Panc1 (cell line): ENCODE data around the gene STXBP5.

ENCODE experiments used
- POLR2AphosphoS5 ChIP-seq: IDR thresholded peaks from 2 replicates; pipeline ENCODE4 v1.6.1; 2012; ENCODE audit warnings: mild to moderate bottlenecking, low read depth, low read length, moderate library complexity
- SIN3A ChIP-seq: IDR thresholded peaks from 2 replicates; pipeline ENCODE4 v1.6.1; 2012; ENCODE audit warnings: low read depth, mild to moderate bottlenecking, low read length, moderate library complexity, borderline replicate concordance; ENCODE audit not compliant: insufficient read depth
- TCF7L2 ChIP-seq: IDR thresholded peaks from 2 replicates; pipeline ENCODE4 v1.6.1; 2011; ENCODE audit warnings: mild to moderate bottlenecking, low read depth, low read length, inconsistent platforms
- TF ChIP-seq, protein P1 (sequence below), 2 experiments: IDR thresholded peaks; 2 replicates each; pipeline ENCODE4 v1.6.1; 2011 to 2012; ENCODE audit warnings: low read depth in 2 of 2, control low read depth in 1 of 2, low read length in 1 of 2, mild to moderate bottlenecking in 1 of 2, moderate library complexity in 1 of 2; ENCODE audit not compliant: insufficient read depth in 1 of 2
- TF ChIP-seq, protein P2 (sequence below): fragments of 450-650 bp; IDR thresholded peaks from 2 replicates; pipeline ENCODE4 v1.5.1; 2017; ENCODE audit warnings: mild to moderate bottlenecking

DNA sequence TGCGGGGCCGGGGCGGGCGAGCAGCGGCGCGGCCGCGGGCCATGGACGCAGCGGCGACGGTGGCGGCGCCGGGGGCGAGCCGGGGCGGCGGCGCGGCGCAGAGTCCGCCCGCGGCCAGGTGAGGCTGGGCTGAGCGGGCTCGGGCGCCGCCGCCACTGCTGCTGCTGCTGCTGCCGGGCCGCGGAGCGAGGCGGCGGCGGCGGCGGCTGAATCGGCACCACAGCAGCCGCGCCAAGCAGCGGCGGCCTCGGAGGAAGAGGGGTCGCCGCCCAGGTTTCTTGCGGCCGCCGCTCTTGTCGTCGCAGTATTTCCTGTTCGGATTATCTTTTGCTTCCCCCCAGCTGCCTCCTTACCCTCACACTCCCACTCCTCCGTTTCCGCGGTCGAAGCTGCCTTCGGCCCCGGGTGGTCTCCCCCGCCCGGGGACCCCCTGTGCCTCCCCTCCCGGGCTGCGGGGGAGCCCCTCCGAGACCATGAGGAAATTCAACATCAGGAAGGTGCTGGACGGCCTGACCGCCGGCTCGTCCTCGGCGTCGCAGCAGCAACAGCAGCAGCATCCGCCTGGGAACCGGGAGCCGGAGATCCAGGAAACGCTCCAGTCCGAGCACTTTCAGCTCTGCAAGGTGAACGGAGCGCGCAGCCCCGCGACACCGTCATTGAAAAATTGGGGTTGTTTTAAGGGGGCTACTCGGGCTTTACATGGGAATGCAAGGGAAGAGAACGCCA lies at the start of gene STXBP5:
- TF ChIP-seq, protein P1, sequence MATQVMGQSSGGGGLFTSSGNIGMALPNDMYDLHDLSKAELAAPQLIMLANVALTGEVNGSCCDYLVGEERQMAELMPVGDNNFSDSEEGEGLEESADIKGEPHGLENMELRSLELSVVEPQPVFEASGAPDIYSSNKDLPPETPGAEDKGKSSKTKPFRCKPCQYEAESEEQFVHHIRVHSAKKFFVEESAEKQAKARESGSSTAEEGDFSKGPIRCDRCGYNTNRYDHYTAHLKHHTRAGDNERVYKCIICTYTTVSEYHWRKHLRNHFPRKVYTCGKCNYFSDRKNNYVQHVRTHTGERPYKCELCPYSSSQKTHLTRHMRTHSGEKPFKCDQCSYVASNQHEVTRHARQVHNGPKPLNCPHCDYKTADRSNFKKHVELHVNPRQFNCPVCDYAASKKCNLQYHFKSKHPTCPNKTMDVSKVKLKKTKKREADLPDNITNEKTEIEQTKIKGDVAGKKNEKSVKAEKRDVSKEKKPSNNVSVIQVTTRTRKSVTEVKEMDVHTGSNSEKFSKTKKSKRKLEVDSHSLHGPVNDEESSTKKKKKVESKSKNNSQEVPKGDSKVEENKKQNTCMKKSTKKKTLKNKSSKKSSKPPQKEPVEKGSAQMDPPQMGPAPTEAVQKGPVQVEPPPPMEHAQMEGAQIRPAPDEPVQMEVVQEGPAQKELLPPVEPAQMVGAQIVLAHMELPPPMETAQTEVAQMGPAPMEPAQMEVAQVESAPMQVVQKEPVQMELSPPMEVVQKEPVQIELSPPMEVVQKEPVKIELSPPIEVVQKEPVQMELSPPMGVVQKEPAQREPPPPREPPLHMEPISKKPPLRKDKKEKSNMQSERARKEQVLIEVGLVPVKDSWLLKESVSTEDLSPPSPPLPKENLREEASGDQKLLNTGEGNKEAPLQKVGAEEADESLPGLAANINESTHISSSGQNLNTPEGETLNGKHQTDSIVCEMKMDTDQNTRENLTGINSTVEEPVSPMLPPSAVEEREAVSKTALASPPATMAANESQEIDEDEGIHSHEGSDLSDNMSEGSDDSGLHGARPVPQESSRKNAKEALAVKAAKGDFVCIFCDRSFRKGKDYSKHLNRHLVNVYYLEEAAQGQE (IDR thresholded peaks at IDR 0.05; ENCODE audit: insufficient read depth in 1 of 2, low read depth in 2 of 2, low read length in 1 of 2): no peak
- TF ChIP-seq, protein P2, sequence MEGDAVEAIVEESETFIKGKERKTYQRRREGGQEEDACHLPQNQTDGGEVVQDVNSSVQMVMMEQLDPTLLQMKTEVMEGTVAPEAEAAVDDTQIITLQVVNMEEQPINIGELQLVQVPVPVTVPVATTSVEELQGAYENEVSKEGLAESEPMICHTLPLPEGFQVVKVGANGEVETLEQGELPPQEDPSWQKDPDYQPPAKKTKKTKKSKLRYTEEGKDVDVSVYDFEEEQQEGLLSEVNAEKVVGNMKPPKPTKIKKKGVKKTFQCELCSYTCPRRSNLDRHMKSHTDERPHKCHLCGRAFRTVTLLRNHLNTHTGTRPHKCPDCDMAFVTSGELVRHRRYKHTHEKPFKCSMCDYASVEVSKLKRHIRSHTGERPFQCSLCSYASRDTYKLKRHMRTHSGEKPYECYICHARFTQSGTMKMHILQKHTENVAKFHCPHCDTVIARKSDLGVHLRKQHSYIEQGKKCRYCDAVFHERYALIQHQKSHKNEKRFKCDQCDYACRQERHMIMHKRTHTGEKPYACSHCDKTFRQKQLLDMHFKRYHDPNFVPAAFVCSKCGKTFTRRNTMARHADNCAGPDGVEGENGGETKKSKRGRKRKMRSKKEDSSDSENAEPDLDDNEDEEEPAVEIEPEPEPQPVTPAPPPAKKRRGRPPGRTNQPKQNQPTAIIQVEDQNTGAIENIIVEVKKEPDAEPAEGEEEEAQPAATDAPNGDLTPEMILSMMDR: no peak
- TF ChIP-seq TCF7L2 (no peak), POLR2AphosphoS5 (no peak; the same call in 1 of the 2 replicates), SIN3A (no peak)
